Measurements from ENCODE around the gene SPTLC3.

The SPTLC3 gene

GRCh38 chr20:13008761-13009681 is at the start of gene SPTLC3:
Gene SPTLC3, plus strand, starts transcription at chr20:13008972. Its CDS starts 296 bp downstream, at chr20:13009268.
- H3K36me3 Mint-ChIP-seq = no peaks in the 10 kb centered on the region
- peaks cover 2% of the 10 kb centered on the region for H3K27me3 Mint-ChIP-seq
- no peaks in the 10 kb centered on the region for H3K9me3 Mint-ChIP-seq
- H3K4me1 Mint-ChIP-seq = peaks cover 12% of the 10 kb centered on the region
- DNase-seq (ENCODE audit: low spot score in 2 of 2) (no peak), ATAC-seq (ENCODE audit: low read depth) (peak; percentile 16)
- H3K4me3 Mint-ChIP-seq = peak within 1 kb of the TSS; percentile 1
- H3K27ac Mint-ChIP-seq = no peak within 1 kb of the TSS

GRCh38 chr20:12961725-12962124 is 47.0 kb upstream of the SPTLC3 start:
- peaks cover 1% of the 10 kb centered on the region for H3K27me3 Mint-ChIP-seq
- H3K36me3 Mint-ChIP-seq = no peaks in the 10 kb centered on the region
- DNase-seq (ENCODE audit: low spot score in 2 of 2) (no peak), ATAC-seq (ENCODE audit: low read depth) (no peak)
- no peaks in the 10 kb centered on the region for H3K4me1 Mint-ChIP-seq
- no peak overlapping the region for H3K4me3 Mint-ChIP-seq
- peaks cover 1% of the 10 kb centered on the region for H3K9me3 Mint-ChIP-seq
- no peak overlapping the region for H3K27ac Mint-ChIP-seq

DNA sequence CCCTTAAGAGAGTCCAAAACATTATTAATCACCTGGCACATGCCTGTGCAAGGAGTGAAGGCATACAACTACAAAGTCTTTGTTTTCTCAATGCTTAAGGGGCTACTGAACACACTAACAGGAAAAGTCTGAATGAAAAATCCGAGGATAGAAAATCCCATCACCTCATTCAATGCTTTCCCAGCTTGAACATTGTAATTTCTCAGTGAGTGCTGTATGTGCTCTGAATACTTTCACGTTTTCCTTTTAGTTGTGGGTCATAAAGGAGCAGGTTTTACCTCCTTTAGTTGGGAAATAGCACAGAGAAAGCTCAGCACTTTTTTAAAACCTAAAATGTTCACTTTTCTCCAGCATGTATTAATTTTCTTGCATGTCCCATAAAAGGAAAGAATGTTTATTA is 45.9 kb upstream of the SPTLC3 start:
- Mint-ChIP-seq H3K27ac (no peak overlapping the region), H3K27me3 (peaks cover 1% of the 10 kb centered on the region), H3K4me1 (no peaks in the 10 kb centered on the region), H3K36me3 (no peaks in the 10 kb centered on the region), H3K9me3 (peaks cover 1% of the 10 kb centered on the region), H3K4me3 (no peak overlapping the region)
- DNase-seq (ENCODE audit: low spot score in 2 of 2) = no peak
- ATAC-seq (ENCODE audit: low read depth) = no peak

DNA sequence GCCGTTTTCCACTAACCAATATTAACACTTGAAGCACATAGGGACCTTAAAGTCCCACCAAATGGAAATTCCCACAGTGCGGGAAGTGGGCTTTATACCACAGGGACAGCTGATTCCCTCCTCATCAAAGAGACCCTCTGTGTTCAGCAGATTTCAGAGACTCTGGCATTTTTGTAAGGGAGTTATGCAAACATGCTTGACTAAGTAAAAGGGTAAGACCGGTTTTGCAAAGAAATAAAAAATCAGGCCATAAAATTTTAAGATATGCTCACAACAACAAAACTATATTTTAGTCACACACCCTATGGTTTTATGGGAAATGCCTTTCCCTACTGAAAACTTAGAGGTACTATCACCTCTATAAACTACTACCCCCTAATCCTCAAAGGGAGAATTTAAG is 45.4 kb upstream of the SPTLC3 start:
- H3K9me3 Mint-ChIP-seq = peaks cover 1% of the 10 kb centered on the region
- no peak for ATAC-seq (ENCODE audit: low read depth)
- no peaks in the 10 kb centered on the region for H3K36me3 Mint-ChIP-seq
- DNase-seq (ENCODE audit: low spot score in 2 of 2) = no peak
- peaks cover 1% of the 10 kb centered on the region for H3K27me3 Mint-ChIP-seq
- no peak overlapping the region for H3K27ac Mint-ChIP-seq
- no peaks in the 10 kb centered on the region for H3K4me1 Mint-ChIP-seq
- H3K4me3 Mint-ChIP-seq = no peak overlapping the region

GRCh38 chr20:12965212-12965869 is 43.4 kb upstream of the SPTLC3 start:
- Mint-ChIP-seq H3K27me3 (no peaks in the 10 kb centered on the region), H3K4me3 (no peak overlapping the region), H3K27ac (no peak overlapping the region), H3K36me3 (no peaks in the 10 kb centered on the region), H3K9me3 (no peaks in the 10 kb centered on the region), H3K4me1 (no peaks in the 10 kb centered on the region)
- no peak for ATAC-seq (ENCODE audit: low read depth)
- no peak for DNase-seq (ENCODE audit: low spot score in 2 of 2)

DNA sequence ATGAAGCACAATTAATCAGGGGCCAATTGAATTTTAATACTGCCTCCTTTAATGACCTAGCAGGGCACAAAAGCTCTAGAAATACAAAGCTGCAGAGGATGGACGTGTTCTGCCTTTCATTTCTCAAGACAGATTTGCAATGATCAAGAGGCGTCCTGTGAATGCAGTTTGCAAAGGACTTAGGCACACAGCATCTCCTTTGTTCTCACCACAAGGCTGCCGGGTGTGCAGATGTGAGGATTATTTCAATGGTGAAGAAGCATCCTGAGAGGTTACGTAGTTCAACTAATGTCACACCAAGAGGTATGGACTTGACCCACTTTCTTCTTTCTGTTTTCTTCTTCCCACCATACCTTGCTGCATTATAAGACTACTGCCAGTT is 42.9 kb upstream of the SPTLC3 start:
- H3K36me3 Mint-ChIP-seq = no peaks in the 10 kb centered on the region
- DNase-seq (ENCODE audit: low spot score in 2 of 2) = no peak
- H3K27me3 Mint-ChIP-seq = no peaks in the 10 kb centered on the region
- no peaks in the 10 kb centered on the region for H3K9me3 Mint-ChIP-seq
- ATAC-seq (ENCODE audit: low read depth) = no peak
- no peak overlapping the region for H3K27ac Mint-ChIP-seq
- H3K4me1 Mint-ChIP-seq = no peaks in the 10 kb centered on the region
- H3K4me3 Mint-ChIP-seq = no peak overlapping the region

- ATAC-seq (ENCODE audit: low read depth) (no peak), DNase-seq (ENCODE audit: low spot score in 2 of 2) (no peak)
- Mint-ChIP-seq H3K4me3 (no peak overlapping the region), H3K4me1 (no peaks in the 10 kb centered on the region), H3K9me3 (no peaks in the 10 kb centered on the region), H3K27ac (no peak overlapping the region), H3K36me3 (no peaks in the 10 kb centered on the region), H3K27me3 (no peaks in the 10 kb centered on the region)
Observed at GRCh38 chr20:12966468-12967085, 42.2 kb upstream of the SPTLC3 start.

GRCh38 chr20:12967932-12968331 is 40.8 kb upstream of the SPTLC3 start:
- no peak for ATAC-seq (ENCODE audit: low read depth)
- Mint-ChIP-seq H3K27ac (no peak overlapping the region), H3K36me3 (no peaks in the 10 kb centered on the region), H3K4me3 (no peak overlapping the region), H3K9me3 (no peaks in the 10 kb centered on the region), H3K27me3 (no peaks in the 10 kb centered on the region), H3K4me1 (no peaks in the 10 kb centered on the region)
- DNase-seq (ENCODE audit: low spot score in 2 of 2) = no peak

DNA sequence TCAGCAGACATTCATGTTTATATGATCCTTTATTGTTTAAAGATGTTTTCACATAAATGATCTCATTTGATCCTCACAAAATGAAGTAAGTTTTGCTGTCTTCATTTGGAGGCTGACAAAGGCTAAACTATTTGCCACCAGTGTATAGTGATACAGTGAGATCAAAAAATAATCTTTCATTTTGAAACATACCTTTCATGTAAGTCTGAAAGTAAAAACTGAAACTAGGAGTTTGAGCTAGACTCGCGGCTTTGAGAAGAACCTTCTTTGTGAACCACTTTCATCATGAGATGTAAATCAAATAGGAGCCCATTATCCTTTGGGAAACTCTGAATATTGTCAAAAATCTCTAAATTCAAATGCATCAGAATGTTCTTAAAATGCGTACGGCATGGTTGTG is 40.3 kb upstream of the SPTLC3 start:
- no peaks in the 10 kb centered on the region for H3K9me3 Mint-ChIP-seq
- H3K27ac Mint-ChIP-seq = no peak overlapping the region
- H3K27me3 Mint-ChIP-seq = no peaks in the 10 kb centered on the region
- ATAC-seq (ENCODE audit: low read depth) (no peak), DNase-seq (ENCODE audit: low spot score in 2 of 2) (no peak)
- no peaks in the 10 kb centered on the region for H3K36me3 Mint-ChIP-seq
- H3K4me3 Mint-ChIP-seq = no peak overlapping the region
- no peaks in the 10 kb centered on the region for H3K4me1 Mint-ChIP-seq

DNA sequence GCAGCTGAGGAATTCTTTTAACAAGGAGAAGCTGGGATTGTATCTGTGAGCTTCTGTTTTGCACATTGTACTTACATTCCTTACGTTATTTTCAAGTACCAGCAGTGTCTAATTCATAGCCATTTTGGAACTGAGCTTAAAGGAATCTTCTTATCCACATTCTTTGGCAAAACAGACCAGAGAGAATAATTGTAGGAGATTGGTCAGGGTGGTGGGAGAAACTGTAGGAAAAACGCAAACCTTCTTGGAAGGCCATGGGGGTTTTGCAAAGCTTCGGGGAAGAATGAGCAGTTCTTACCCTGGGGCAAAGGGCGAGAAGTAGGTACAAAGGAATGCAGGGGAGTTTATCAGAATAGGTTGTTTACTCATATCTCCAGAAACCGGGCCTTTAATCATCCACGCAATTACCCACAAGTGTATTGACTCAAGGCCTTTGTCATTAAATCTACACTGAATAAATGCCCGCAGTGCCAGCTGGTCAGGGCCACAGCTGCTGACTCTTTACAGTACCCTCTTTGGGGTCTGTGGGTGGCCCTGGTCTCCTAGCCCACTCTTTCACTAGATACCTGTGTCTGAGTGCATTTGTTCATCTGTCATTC is 39.6 kb upstream of the SPTLC3 start:
- Mint-ChIP-seq H3K27ac (no peak overlapping the region), H3K4me3 (no peak overlapping the region), H3K9me3 (no peaks in the 10 kb centered on the region), H3K36me3 (no peaks in the 10 kb centered on the region), H3K4me1 (no peaks in the 10 kb centered on the region), H3K27me3 (no peaks in the 10 kb centered on the region)
- ATAC-seq (ENCODE audit: low read depth) = no peak
- DNase-seq (ENCODE audit: low spot score in 2 of 2) = no peak

GRCh38 chr20:12970372-12970821 is 38.4 kb upstream of the SPTLC3 start:
- DNase-seq (ENCODE audit: low spot score in 2 of 2) (no peak), ATAC-seq (ENCODE audit: low read depth) (no peak)
- Mint-ChIP-seq H3K4me3 (no peak overlapping the region), H3K27ac (no peak overlapping the region), H3K27me3 (no peaks in the 10 kb centered on the region), H3K9me3 (no peaks in the 10 kb centered on the region), H3K36me3 (no peaks in the 10 kb centered on the region), H3K4me1 (no peaks in the 10 kb centered on the region)

- Mint-ChIP-seq H3K36me3 (no peaks in the 10 kb centered on the region), H3K27me3 (no peaks in the 10 kb centered on the region), H3K4me3 (no peak overlapping the region), H3K27ac (no peak overlapping the region), H3K4me1 (no peaks in the 10 kb centered on the region), H3K9me3 (peaks cover 3% of the 10 kb centered on the region)
- no peak for ATAC-seq (ENCODE audit: low read depth)
- DNase-seq (ENCODE audit: low spot score in 2 of 2) = no peak
Observed at GRCh38 chr20:12975833-12976608, 32.8 kb upstream of the SPTLC3 start.

- H3K27me3 Mint-ChIP-seq = no peaks in the 10 kb centered on the region
- H3K9me3 Mint-ChIP-seq = peaks cover 3% of the 10 kb centered on the region
- H3K4me1 Mint-ChIP-seq = no peaks in the 10 kb centered on the region
- DNase-seq (ENCODE audit: low spot score in 2 of 2) = no peak
- H3K4me3 Mint-ChIP-seq = no peak overlapping the region
- H3K27ac Mint-ChIP-seq = no peak overlapping the region
- no peaks in the 10 kb centered on the region for H3K36me3 Mint-ChIP-seq
- ATAC-seq (ENCODE audit: low read depth) = no peak
Observed at GRCh38 chr20:12976720-12977309, 32.0 kb upstream of the SPTLC3 start.
